Ammon's horn (tissue), 1 donor: Measurements from ENCODE around the gene S100A14.
"Not testable (repeated sequence)": the region's sequence is repeated elsewhere in the genome, so short reads cannot be mapped to it uniquely, and the experiment has no call there.

Experiments
- DNase-seq: peaks from one replicate; pipeline ENCODE4 v3.0.0-alpha.2; 2016; ENCODE audit warnings: low spot score

Gene S100A14

DNA sequence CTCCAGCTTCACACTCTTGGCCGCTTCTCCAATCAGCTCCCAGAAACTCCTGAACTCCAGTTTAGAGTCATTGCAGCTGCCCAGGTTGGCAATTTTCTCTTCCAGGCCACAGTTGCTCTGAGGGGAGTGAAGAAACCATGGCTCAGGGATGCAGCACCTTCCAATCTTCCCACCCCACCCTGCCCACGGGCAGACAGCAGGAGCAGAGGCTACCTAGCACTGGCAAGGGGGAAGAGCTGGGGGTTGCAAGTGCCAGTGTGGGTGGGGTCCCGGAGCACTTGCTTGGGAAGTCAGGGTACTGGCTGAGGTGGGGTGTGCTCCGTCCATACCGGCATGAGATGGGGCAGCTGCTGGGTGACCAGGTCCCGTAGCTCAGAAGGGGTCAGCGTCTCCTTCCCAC is 1.2 kb downstream of the S100A14 start:
- DNase-seq = no peak

DNA sequence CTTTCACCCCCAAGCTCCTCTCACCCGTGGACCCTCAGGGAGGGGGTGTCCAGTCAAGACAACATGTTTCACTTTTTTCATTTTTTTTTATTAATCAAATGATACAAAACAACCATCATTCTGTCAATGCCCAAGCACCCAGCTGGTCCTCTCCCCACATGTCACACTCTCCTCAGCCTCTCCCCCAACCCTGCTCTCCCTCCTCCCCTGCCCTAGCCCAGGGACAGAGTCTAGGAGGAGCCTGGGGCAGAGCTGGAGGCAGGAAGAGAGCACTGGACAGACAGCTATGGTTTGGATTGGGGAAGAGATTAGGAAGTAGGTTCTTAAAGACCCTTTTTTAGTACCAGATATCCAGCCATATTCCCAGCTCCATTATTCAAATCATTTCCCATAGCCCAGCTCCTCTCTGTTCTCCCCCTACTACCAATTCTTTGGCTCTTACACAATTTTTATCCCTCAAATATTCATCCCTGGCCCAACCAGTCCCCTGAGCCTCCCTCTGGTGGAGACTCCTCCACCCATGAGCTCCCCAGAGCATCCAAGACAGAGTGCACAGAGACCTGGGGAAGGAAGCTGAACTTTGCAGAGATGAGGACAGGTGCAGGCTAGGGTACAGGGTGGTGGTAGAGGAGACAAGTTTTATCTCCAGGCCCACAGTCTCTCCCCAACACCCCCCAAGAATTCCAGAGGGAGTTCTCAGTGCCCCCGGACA is 1.8 kb downstream of the S100A14 start:
- DNase-seq = no peak

DNA sequence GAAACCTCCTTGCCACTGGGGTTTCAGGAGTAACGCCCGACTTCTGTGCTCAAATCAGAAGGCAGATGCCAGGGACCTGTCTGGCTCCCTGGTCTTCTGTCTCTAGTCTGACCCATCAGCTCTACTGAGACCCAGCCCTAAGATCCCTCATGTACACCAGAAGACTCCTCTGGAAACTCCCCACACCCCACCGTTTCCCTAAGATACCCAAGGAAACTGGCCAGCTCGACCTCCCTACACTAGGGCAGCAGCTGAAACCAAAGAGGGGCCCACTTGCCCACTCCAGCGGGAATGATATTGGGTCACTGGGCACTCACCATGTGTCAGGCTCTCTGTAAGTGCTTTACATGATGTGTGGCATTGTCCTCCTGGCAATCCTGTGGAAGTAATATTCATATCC is 2.7 kb downstream of the S100A14 start:
- no peak for DNase-seq

- DNase-seq = no peak
Observed at GRCh38 chr1:153612755-153613331, 3.3 kb downstream of the S100A14 start, which contains the start of gene S100A16. TSS of gene S100A16 (minus strand) at chr1:153613137. CDS start at chr1:153608151, 4,986 bp downstream.

GRCh38 chr1:153612111-153612754 is 3.9 kb downstream of the S100A14 start:
- DNase-seq = no peak

DNA sequence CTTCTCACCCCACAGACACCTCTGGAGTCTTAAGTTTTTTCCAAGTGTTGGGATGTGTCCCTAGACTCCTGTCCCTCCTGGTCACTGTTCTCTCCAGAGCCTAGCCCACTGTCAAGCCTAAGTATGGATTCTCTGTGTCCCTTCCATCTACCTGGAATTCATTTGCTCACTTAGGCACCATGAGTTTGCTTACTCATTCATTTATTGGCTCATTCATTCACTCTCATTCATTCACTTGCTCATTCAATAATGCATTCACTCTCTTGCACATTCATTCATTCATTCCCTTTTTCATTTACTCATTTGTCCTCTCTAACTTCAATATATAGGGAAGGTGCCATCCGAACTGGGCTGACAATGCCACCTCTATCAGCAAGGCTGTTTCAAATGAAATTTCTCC is 4.8 kb downstream of the S100A14 start:
- DNase-seq = no peak

- DNase-seq = no peak
Observed at GRCh38 chr1:153610811-153611301, 5.3 kb downstream of the S100A14 start.

DNA sequence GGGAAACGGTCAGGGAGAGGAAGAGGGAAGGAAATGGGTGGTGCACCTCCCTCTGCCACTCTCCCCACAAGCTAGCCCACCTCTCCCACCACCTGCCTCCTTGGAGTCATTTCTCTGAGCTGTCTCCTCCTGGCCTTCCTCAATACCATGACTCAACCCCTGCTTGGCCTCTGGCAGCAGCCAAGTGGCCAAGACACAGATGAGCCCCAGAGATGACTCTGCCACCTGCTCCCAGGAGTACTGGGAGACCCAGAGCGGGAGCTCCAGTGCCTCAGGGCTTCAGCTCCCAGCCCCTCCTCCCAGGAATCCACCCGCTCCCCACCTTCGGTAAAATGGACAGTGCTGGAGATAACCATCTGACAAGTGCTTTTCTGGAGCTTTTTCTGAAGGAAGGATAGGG is 5.8 kb downstream of the S100A14 start:
- DNase-seq = no peak

DNA sequence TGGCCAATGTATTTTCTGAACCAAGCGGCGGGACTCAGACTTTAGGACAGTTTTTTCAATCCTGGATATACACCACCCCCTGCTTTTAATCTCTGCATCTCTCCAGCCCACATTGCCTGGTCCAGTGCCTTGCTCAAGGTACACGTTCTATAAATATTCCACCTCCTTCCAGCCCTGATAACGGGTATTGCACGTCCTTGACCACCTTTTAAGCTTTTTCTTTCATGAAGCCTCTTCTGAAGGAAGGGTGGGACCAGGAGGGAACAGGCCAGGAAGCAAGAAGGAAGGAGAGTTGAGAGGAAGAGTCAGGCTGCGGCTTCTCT is 6.6 kb downstream of the S100A14 start:
- no peak for DNase-seq

DNA sequence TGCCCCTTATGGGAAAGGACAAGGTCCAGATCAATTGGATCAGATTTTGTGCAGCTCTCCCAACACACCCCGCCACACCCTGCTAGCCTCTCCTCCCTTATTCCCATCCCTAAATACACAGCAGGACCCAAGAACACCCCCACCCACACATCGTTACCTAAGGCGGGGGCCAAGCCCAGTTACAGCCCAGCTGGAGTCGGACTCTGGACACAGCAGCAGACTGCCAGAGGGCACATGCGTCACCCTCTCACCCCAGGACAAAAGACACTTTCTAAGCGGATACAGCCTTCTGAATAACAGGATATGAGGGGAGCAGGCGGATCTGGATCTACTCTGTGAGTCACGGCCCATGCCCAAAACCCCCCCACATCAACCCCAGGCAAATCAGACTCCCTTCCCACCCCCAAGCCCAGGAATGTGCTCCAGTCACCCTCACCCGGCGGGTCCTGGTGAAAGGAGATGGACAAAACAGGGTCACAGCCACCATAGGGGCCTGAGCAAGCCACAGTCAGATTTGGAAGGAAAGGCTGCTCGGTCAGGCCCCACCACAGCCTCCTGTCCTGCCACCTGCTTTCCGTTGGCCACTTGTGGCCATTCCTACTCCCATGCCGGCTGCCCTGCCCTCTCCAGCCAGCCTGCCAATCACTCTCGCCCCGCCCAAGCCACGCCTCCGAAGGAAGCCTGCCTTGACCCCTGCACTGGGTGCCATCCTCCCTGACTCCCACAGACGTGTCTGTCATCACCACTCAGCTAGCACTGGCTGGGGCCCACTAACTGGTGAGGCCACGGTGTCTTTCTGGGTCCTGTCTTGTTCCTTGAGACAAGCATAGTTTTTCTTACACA is 7.2 kb downstream of the S100A14 start:
- peak; percentile 82 for DNase-seq

GRCh38 chr1:153608089-153608682 is 7.9 kb downstream of the S100A14 start:
- no peak for DNase-seq

GRCh38 chr1:153607381-153607780 is 8.7 kb downstream of the S100A14 start:
- DNase-seq = no peak

DNA sequence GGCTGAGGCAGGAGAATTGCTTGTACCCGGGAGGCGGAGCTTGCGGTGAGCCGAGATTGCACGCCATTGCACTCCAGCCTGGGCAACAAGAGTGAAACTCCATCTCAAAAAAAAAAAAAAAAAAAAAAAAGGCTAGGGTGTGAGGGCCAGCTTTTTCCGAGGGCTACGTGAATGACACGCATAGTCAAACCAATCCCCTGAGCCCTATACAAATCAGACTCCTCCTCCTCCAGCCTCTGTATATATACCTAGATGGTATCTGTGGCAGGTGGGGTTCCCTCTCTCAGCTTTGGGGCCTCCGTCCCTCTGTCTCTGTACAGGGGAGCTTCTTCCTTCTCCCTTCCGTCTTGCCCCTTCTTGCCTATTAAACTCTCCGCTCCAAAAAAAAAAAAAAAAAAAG is 9.9 kb downstream of the S100A14 start:
- DNase-seq = no peak

DNA sequence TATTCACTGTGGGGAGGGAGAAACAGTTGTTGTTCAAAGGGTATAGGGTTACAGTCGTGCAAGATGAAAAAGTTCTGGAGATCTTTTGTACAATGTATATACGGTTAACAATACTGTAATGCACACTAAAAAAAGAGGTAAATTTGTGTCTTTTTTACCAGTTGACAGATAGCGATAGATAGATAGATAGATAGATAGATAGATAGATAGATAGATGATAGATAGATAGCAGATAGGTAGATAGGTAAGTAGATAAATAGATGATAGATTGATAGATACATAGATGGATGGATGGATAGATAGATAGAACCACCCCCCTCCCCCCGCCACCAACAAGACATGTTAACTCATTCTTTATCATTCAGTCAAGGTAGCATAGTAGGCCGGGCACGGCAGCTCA is 13.4 kb downstream of the S100A14 start:
- DNase-seq = no peak

DNA sequence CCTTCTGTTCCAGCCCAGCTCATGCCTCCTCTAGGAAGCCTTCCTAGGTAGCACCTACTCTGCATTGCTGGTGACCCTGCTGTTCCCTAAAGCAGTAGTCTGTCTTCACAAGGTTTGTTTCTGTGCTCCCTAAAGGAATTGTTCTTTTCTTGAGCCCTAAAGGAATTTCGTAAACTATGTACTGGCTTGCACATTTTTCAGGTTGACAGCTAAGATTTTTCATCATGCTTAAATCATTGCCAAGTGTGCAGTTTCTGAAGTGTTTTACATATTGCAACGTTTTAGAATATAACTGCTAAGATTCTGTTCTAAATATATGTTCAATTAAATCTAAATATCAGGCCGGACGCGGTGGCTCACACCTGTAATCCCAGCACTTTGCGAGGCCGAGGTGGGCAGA is 16.3 kb downstream of the S100A14 start:
- no peak for DNase-seq

GRCh38 chr1:153598309-153599172 is 17.6 kb downstream of the S100A14 start:
- DNase-seq = peak; percentile 37

DNA sequence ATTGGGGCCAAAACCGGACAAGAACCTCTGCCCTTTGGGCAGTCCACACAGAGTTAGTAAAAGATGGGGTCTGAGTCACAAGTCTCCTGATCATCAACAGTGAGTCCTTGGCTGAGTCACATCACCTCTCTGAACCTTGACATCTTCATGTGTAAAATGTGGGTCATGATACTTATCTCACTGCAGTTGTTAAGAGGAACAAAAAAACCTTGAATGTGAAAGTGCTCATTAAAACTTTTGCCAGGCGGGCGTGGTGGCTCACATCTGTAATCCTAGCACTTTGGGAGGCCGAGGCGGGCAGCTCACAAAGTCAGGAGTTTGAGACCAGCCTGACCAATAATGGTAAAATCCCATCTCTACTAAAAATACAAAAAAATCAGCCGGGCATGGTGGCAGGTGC is 18.9 kb downstream of the S100A14 start:
- no peak for DNase-seq

GRCh38 chr1:153592748-153593147 is 23.4 kb downstream of the S100A14 start:
- peak; percentile 45 for DNase-seq

GRCh38 chr1:153588482-153588881 is 27.6 kb downstream of the S100A14 start:
- DNase-seq = no peak

DNA sequence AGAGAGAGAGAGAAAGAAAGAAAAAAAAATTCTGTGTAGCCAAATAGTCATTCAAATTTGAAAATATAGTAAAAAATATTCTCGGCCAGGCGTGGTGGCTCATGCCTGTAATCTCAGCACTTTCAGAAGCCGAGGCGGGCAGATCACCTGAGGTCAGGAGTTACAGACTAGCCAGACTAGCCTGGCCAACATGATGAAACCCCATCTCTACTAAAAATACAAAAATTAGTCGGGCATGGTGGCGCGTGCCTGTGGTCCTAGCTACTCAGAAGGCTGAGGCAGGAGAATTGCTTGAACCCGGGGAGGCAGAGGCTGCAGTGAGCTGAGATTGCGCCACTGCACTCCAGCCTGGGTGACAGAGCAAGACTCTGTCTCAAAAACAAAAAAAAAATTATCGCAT is 28.1 kb downstream of the S100A14 start:
- DNase-seq = not testable (repeated sequence)

GRCh38 chr1:153587314-153587713 is 28.8 kb downstream of the S100A14 start:
- no peak for DNase-seq
